SK-N-SH treated with all-trans-retinoic acid at 6 μM for 48 hours (cell line): Measurements from ENCODE around the gene WNT1.

Experiments
- GLIS3 ChIP-seq: fragments of 250-450 bp; sonication (Bioruptor Pico); IDR thresholded peaks from 2 replicates; pipeline ENCODE4 v1.5.0; 2020; ENCODE audit warnings: mild to moderate bottlenecking, moderate library complexity
- SNAI2 ChIP-seq: fragments of 250-450 bp; sonication (Bioruptor Pico); IDR thresholded peaks from 2 replicates; pipeline ENCODE4 v1.5.0; 2020; ENCODE audit warnings: mild to moderate bottlenecking, moderate library complexity
- ZNF8 ChIP-seq: fragments of 450-650 bp; formaldehyde crosslinking; IDR thresholded peaks from 2 replicates; pipeline ENCODE4 v1.5.0; 2020; ENCODE audit warnings: mild to moderate bottlenecking, moderate library complexity

- TF ChIP-seq SNAI2 (CRISPR knock-in tag): no peak
- TF ChIP-seq GLIS3 (CRISPR knock-in tag): no peak
- TF ChIP-seq ZNF8 (CRISPR knock-in tag): no peak
These were observed 1.7 kb downstream of the WNT1 start for GRCh38 chr12:48979602-48980388.
